Camera-type eye (tissue), 1 donor: ENCODE data around the gene INMT. TPM values are rescaled to one million over a fixed set of nuclear protein-coding genes. Genes with fewer than 3 reads are reported as not detected.

Source experiments
- total RNA-seq: library from RNA; depleted of rRNA; stranded (reverse); fragments of >200 nt; gene quantifications from one replicate; pipeline ENCODE4 v1.2.3, GENCODE V29; 2014

Gene INMT
- 3.2 TPM for total RNA-seq

GRCh38 chr7:30751696-30752273 lies at the start of gene INMT:
TSS of gene INMT (plus strand) at chr7:30752135. CDS start at chr7:30752151, 16 bp downstream.

GRCh38 chr7:30771174-30771879 lies 19.4 kb downstream of the INMT start, which contains the start of gene MINDY4:
TSS of gene MINDY4 (plus strand) at chr7:30771417. CDS start at chr7:30771494, 77 bp downstream.

Other genes with a start within 250 kb of the INMT start
- 21.2 TPM for gene GGCT, start 247.3 kb upstream of the INMT start, total RNA-seq
- 74.7 TPM for gene GARS1, start 157.3 kb upstream of the INMT start, total RNA-seq
- 0.60 TPM for gene CRHR2, start 69.7 kb upstream of the INMT start, total RNA-seq
- gene MINDY4, start 19.3 kb downstream of the INMT start, total RNA-seq, result 10.2 TPM
- gene AQP1, start 159.7 kb downstream of the INMT start, total RNA-seq, result 75.8 TPM
- not detected for gene GHRHR, start 211.8 kb downstream of the INMT start, total RNA-seq